Neuronal stem cell (in vitro differentiated cells): ENCODE data around the gene PM20D1.
"Not testable (repeated sequence)": the region's sequence is repeated elsewhere in the genome, so short reads cannot be mapped to it uniquely, and the experiment has no call there.

Experiments used
- DNase-seq: peaks from one replicate; pipeline ENCODE4 v3.0.0-alpha.2; 2013; ENCODE audit warnings: low spot score
- H2AFZ ChIP-seq: one replicate; pipeline ENCODE4 v1.6.1; 2013; ENCODE audit warnings: mild to moderate bottlenecking, low read length, inconsistent platforms
- H2AK5ac ChIP-seq: 2 replicates; pipeline ENCODE4 v1.6.1; 2013; ENCODE audit warnings: low read depth, mild to moderate bottlenecking, inconsistent platforms, low read length, moderate library complexity, mixed read lengths
- H2BK120ac ChIP-seq: 2 replicates; pipeline ENCODE4 v1.6.1; 2013; ENCODE audit warnings: low read depth, mild to moderate bottlenecking, inconsistent platforms, low read length, moderate library complexity, mixed read lengths
- H2BK12ac ChIP-seq: one replicate; pipeline ENCODE4 v1.6.1; 2013; ENCODE audit warnings: low read length, inconsistent platforms
- H2BK15ac ChIP-seq: 2 replicates; pipeline ENCODE4 v1.6.1; 2013; ENCODE audit warnings: mild to moderate bottlenecking, low read length, inconsistent platforms, mixed read lengths
- H2BK5ac ChIP-seq: one replicate; pipeline ENCODE4 v1.6.1; 2013; ENCODE audit warnings: inconsistent platforms, mild to moderate bottlenecking, low read length, moderate library complexity
- H3K14ac ChIP-seq: one replicate; pipeline ENCODE4 v1.6.1; 2013; ENCODE audit warnings: low read length, inconsistent platforms
- H3K18ac ChIP-seq: 2 replicates; pipeline ENCODE4 v1.6.1; 2013; ENCODE audit warnings: low read length, inconsistent platforms
- H3K23ac ChIP-seq: 2 replicates; pipeline ENCODE4 v1.6.1; 2013; ENCODE audit warnings: low read depth, mild to moderate bottlenecking, mixed read lengths, low read length, inconsistent platforms; ENCODE audit not compliant: poor library complexity
- H3K27ac ChIP-seq: replicated peaks from 3 replicates; pipeline ENCODE4 v1.5.1; 2013; ENCODE audit warnings: low read length, inconsistent platforms
- H3K27me3 ChIP-seq, 3 experiments: 2 replicates each; pipeline ENCODE4 v1.6.1; 2013; ENCODE audit warnings: low read length in 3 of 3, mild to moderate bottlenecking in 2 of 3, inconsistent platforms in 1 of 3, low read depth in 1 of 3, mixed read lengths in 1 of 3, moderate library complexity in 1 of 3; ENCODE audit not compliant: control insufficient read depth in 3 of 3, insufficient read depth in 3 of 3
- H3K36me3 ChIP-seq, 2 donors: replicated peaks in 1 of 2; 2 replicates each; pipeline ENCODE4 v1.6.1; 2013; ENCODE audit warnings: low read length in 2 of 2; ENCODE audit not compliant: control insufficient read depth in 2 of 2, insufficient read depth in 2 of 2
- H3K4ac ChIP-seq: 2 replicates; pipeline ENCODE4 v1.6.1; 2013; ENCODE audit warnings: inconsistent platforms, mild to moderate bottlenecking, low read length, moderate library complexity
- H3K4me1 ChIP-seq, 2 donors: 1 replicate in 1 of 2; 2 replicates in 1 of 2; pipeline ENCODE4 v1.6.1; 2013; ENCODE audit warnings: low read length in 2 of 2, low read depth in 1 of 2; ENCODE audit not compliant: control insufficient read depth in 2 of 2, insufficient read depth in 1 of 2
- H3K4me2 ChIP-seq: one replicate; pipeline ENCODE4 v1.6.1; 2013; ENCODE audit warnings: mild to moderate bottlenecking, low read length, inconsistent platforms; ENCODE audit not compliant: insufficient read depth, poor library complexity, severe bottlenecking
- H3K4me3 ChIP-seq, 2 donors: 2 replicates each; pipeline ENCODE4 v1.5.1; 2013; ENCODE audit warnings: low read length in 2 of 2, mild to moderate bottlenecking in 2 of 2, inconsistent platforms in 1 of 2, moderate library complexity in 1 of 2
- H3K79me1 ChIP-seq: one replicate; pipeline ENCODE4 v1.6.1; 2013; ENCODE audit warnings: low read depth, mild to moderate bottlenecking, inconsistent platforms, low read length, moderate library complexity
- H3K9ac ChIP-seq: one replicate; pipeline ENCODE4 v1.6.1; 2013; ENCODE audit warnings: mild to moderate bottlenecking, low read depth, low read length, inconsistent platforms; ENCODE audit not compliant: poor library complexity
- H3K9me3 ChIP-seq, 2 donors: replicated peaks in 1 of 2; 2 replicates each; pipeline versions ENCODE3 to v1.6.1; 2013; ENCODE audit warnings: low read length in 2 of 2, mild to moderate bottlenecking in 2 of 2, inconsistent platforms in 1 of 2, low read depth in 1 of 2, mixed read lengths in 1 of 2, moderate library complexity in 1 of 2; ENCODE audit not compliant: control insufficient read depth in 2 of 2, insufficient read depth in 1 of 2
- H4K8ac ChIP-seq: one replicate; pipeline ENCODE4 v1.6.1; 2013; ENCODE audit warnings: low read depth, mild to moderate bottlenecking, inconsistent platforms, low read length, moderate library complexity
- H4K91ac ChIP-seq: one replicate; pipeline ENCODE4 v1.6.1; 2013; ENCODE audit warnings: low read length, low read depth, mild to moderate bottlenecking, inconsistent platforms; ENCODE audit not compliant: poor library complexity
- WGBS, 2 donors: extraction: QIAGEN DNeasy Blood & Tissue Kit; methylation state at CpG; one replicate each; pipeline ENCODE4 v1.1.7; 2013; ENCODE audit warnings: missing lambda C conversion rate in 2 of 2, mixed read lengths in 1 of 2; ENCODE audit not compliant: insufficient read length in 2 of 2, insufficient replicate concordance in 1 of 2; ENCODE audit errors: extremely low coverage in 2 of 2; 5-methylcytosine and 5-hydroxymethylcytosine counted together

Gene PM20D1

DNA sequence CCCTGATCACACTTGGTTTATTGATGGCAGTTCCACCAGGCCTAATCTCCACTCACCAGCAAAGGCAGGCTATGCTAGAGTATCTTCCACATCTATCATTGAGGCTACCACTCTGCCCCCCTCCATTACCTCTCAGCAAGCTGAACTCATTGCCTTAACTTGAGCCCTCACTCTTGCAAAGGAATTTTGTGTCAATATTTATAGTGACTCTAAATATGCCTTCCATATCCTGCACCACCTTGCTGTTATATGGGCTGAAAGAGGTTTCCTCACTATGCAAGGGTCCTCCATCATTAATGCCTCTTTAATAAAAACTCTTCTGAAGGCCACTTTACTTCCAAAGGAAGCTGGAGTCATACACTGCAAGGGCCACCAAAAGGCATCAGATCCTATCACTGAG is 23.2 kb upstream of the PM20D1 start:
- not testable (repeated sequence) for H3K36me3 ChIP-seq, H3K4ac ChIP-seq, H3K23ac ChIP-seq, H4K8ac ChIP-seq, H3K4me3 ChIP-seq, H3K27me3 ChIP-seq, H3K9ac ChIP-seq, H3K27ac ChIP-seq, H3K4me1 ChIP-seq, H2BK15ac ChIP-seq, H3K18ac ChIP-seq, H3K79me1 ChIP-seq, H3K9me3 ChIP-seq, H2AK5ac ChIP-seq, DNase-seq, H2BK5ac ChIP-seq, H3K4me2 ChIP-seq, H4K91ac ChIP-seq, H2BK120ac ChIP-seq, H3K14ac ChIP-seq, H2BK12ac ChIP-seq, H2AFZ ChIP-seq

DNA sequence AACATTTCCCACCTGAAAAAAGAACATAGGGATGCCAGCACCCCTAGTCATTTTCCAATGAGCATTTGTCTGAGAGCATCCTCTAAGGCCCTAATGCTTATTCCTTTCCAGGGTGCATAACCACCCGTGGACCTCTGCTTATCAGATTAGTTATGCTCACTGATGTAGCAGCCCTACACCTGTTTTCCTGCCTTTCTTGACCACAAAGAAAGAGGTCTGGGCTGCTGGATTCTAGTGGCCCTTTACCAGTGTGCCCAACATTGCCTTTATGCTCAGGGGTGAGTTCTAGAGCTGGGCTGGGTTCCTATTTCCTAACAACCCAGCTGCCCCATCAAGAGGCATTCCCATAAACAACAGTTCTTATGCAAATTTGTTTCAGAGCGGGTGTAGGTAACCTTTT is 20.3 kb upstream of the PM20D1 start:
- DNase-seq, result no peak
- Histone ChIP-seq H2BK5ac (no peak overlapping the region), H2BK15ac (no peak overlapping the region), H3K4me2 (no peak overlapping the region), H4K8ac (no peak overlapping the region), H3K4ac (no peak overlapping the region), H3K9me3 (no peaks in the 10 kb centered on the region), H3K14ac (no peak overlapping the region), H2AK5ac (no peak overlapping the region), H2AFZ (no peak overlapping the region), H3K79me1 (no peaks in the 10 kb centered on the region), H2BK12ac (no peak overlapping the region), H3K4me1 (no peaks in the 10 kb centered on the region), H4K91ac (no peak overlapping the region), H3K27ac (no peak overlapping the region), H3K9ac (no peak overlapping the region), H2BK120ac (no peak overlapping the region), H3K18ac (no peak overlapping the region), H3K36me3 (no peaks in the 10 kb centered on the region), H3K27me3 (no peaks in the 10 kb centered on the region), H3K4me3 (no peak overlapping the region), H3K23ac (no peak overlapping the region)
- WGBS, 2 donors, result no CpG with 5 or more reads among the region's 2 CpGs

DNA sequence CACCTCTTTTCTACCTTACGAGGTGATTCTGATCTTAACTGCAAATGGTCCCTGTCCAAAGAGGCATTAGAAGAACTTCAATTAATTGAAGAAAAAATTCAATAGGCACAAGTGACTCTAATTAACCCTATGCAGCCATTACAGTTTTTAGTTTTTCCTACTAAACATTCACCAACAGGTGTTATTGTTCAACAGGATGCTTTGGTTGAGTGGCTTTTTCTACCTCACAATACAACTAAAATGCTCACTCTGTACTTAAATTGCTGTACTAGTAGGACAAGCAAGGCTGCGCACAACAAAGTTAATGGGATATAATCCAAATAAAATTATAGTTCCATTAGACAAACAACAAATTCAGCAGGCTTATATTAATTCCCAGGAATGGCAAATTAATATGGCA is 11.6 kb upstream of the PM20D1 start:
- no peak overlapping the region for H2AK5ac ChIP-seq
- no peak overlapping the region for H2AFZ ChIP-seq
- no peak overlapping the region for H2BK120ac ChIP-seq
- no peak overlapping the region for H3K27ac ChIP-seq
- H3K9ac ChIP-seq, result no peak overlapping the region
- H2BK5ac ChIP-seq, result no peak overlapping the region
- no peaks in the 10 kb centered on the region for H3K4me1 ChIP-seq
- no peak overlapping the region for H3K4me3 ChIP-seq
- peaks cover 0 to 3% of the 10 kb centered on the region in 2 donors for H3K36me3 ChIP-seq
- no peak overlapping the region for H2BK12ac ChIP-seq
- H3K23ac ChIP-seq, result no peak overlapping the region
- H3K4me2 ChIP-seq, result no peak overlapping the region
- no CpG with 5 or more reads among the region's 2 CpGs for WGBS, 2 donors
- H3K18ac ChIP-seq, result no peak overlapping the region
- no peak overlapping the region for H3K4ac ChIP-seq
- H3K14ac ChIP-seq, result no peak overlapping the region
- H3K9me3 ChIP-seq, result peaks cover 0 to 6% of the 10 kb centered on the region in 2 donors
- H4K8ac ChIP-seq, result no peak overlapping the region
- no peak overlapping the region for H2BK15ac ChIP-seq
- H3K79me1 ChIP-seq, result no peaks in the 10 kb centered on the region
- DNase-seq, result no peak
- no peak overlapping the region for H4K91ac ChIP-seq
- no peaks in the 10 kb centered on the region for H3K27me3 ChIP-seq

DNA sequence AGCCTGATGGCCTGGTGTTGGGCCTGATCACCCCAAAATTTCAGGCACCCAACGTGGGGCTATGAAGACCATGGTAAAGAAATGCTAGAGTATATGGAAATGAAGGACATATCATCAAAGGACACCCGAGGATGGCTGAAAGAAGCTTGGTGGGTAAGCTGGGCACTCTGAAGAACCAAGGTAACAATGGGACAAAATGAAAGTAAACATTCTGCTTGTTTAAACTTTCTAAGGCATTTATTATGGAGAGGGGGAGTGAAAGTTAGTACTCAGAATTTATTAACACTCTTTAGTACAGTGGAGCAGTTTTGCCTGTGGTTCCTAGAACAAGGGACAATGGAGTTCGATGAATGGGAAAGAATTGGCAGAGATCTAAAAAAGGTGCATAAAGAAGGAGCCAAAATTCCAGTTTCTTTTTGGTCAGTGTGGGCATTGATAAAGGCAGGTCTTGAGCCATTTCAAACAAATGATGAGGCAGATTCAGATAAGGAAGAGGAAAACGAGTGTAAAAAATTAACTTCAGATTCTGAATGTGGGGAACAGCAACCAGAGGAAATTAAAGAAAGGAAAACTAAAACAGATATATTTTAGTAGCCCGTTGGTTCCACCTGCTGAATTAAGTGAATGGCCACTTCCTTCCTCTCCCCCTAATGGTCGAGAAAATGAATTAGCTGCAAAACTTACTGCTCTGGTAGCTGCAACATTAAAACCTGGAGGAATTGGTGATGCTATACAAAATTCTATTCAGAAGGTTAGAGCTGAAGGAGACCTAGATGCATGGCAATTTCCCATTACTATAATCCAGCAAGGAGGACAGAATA is 8.4 kb upstream of the PM20D1 start:
- no peak overlapping the region for H3K4ac ChIP-seq
- no peak overlapping the region for H2BK12ac ChIP-seq
- no peaks in the 10 kb centered on the region for H3K36me3 ChIP-seq
- DNase-seq, result no peak
- no peaks in the 10 kb centered on the region for H3K79me1 ChIP-seq
- H3K4me3 ChIP-seq, result no peak overlapping the region
- H2AFZ ChIP-seq, result no peak overlapping the region
- H2AK5ac ChIP-seq, result no peak overlapping the region
- no peak overlapping the region for H2BK120ac ChIP-seq
- no peaks in the 10 kb centered on the region for H3K27me3 ChIP-seq
- H3K4me1 ChIP-seq, result no peaks in the 10 kb centered on the region
- no peak overlapping the region for H3K18ac ChIP-seq
- no peak overlapping the region for H4K8ac ChIP-seq
- no peak overlapping the region for H2BK15ac ChIP-seq
- no peak overlapping the region for H3K4me2 ChIP-seq
- no peak overlapping the region for H3K27ac ChIP-seq
- H3K23ac ChIP-seq, result no peak overlapping the region
- no CpG with 5 or more reads among the region's 6 CpGs for WGBS, 2 donors
- H3K14ac ChIP-seq, result no peak overlapping the region
- H3K9ac ChIP-seq, result no peak overlapping the region
- H2BK5ac ChIP-seq, result no peak overlapping the region
- H4K91ac ChIP-seq, result no peak overlapping the region
- peaks cover 0 to 7% of the 10 kb centered on the region in 2 donors for H3K9me3 ChIP-seq
